ENCODE measurements around the gene CTCFL.

CTCFL gene

GRCh38 chr20:57559658-57560553 is 35.0 kb upstream of the CTCFL start:
- Histone ChIP-seq H3K4me3 (no peak overlapping the region), H3K27ac (no peak overlapping the region)
- no peak for TF ChIP-seq CTCF (IDR thresholded peaks at IDR 0.05)
- DNase-seq (ENCODE audit: low spot score): no peak

- H3K4me3 ChIP-seq: no peak overlapping the region
- no peak overlapping the region for H3K27ac ChIP-seq
- no peak for TF ChIP-seq CTCF (IDR thresholded peaks at IDR 0.05)
- DNase-seq (ENCODE audit: low spot score): no peak
Observed at GRCh38 chr20:57559289-57559634, 34.3 kb upstream of the CTCFL start.

- TF ChIP-seq CTCF (IDR thresholded peaks at IDR 0.05): no peak
- DNase-seq (ENCODE audit: low spot score): no peak
- Histone ChIP-seq H3K27ac (no peak overlapping the region), H3K4me3 (no peak overlapping the region)
Observed at GRCh38 chr20:57558614-57559288, 33.8 kb upstream of the CTCFL start.

GRCh38 chr20:57557926-57558613 is 33.1 kb upstream of the CTCFL start:
- no peak for TF ChIP-seq CTCF (IDR thresholded peaks at IDR 0.05)
- no peak overlapping the region for H3K4me3 ChIP-seq
- no peak for DNase-seq (ENCODE audit: low spot score)
- no peak overlapping the region for H3K27ac ChIP-seq

- no peak overlapping the region for H3K4me3 ChIP-seq
- DNase-seq (ENCODE audit: low spot score): no peak
- no peak overlapping the region for H3K27ac ChIP-seq
- TF ChIP-seq CTCF (IDR thresholded peaks at IDR 0.05): no peak
Observed at GRCh38 chr20:57556980-57557274, 32.0 kb upstream of the CTCFL start.

GRCh38 chr20:57555457-57556184 is 30.7 kb upstream of the CTCFL start:
- no peak for DNase-seq (ENCODE audit: low spot score)
- H3K27ac ChIP-seq: no peak overlapping the region
- H3K4me3 ChIP-seq: no peak overlapping the region
- TF ChIP-seq CTCF (IDR thresholded peaks at IDR 0.05): no peak
